SJSA1 (cell line): ENCODE measurements around the gene MAP3K14. TPM values are rescaled to one million over a fixed set of nuclear protein-coding genes. Genes with fewer than 3 reads are reported as not detected.

ENCODE experiments used
- DNase-seq, 2 experiments: peaks; one replicate each; pipeline ENCODE4 v3.0.0-alpha.2; 2015 to 2020; ENCODE audit warnings: low spot score in 2 of 2, low read depth in 1 of 2
- H3K27ac ChIP-seq: fragments of 250-450 bp; sonication (Bioruptor Pico); 2 replicates; pipeline ENCODE4 v1.5.1; 2020; ENCODE audit warnings: mild to moderate bottlenecking, moderate library complexity
- H3K27me3 ChIP-seq: fragments of 250-450 bp; sonication (Bioruptor Pico); replicated peaks from 2 replicates; pipeline ENCODE4 v1.5.1; 2020; ENCODE audit warnings: mild to moderate bottlenecking, moderate library complexity
- H3K36me3 ChIP-seq: fragments of 250-450 bp; sonication (Bioruptor Pico); 2 replicates; pipeline ENCODE4 v1.5.1; 2020; ENCODE audit warnings: mild to moderate bottlenecking
- H3K4me1 ChIP-seq: fragments of 250-450 bp; sonication (Bioruptor Pico); replicated peaks from 2 replicates; pipeline ENCODE4 v1.6.1; 2021; ENCODE audit warnings: mild to moderate bottlenecking
- H3K4me3 ChIP-seq: fragments of 250-450 bp; sonication (Bioruptor Pico); 2 replicates; pipeline ENCODE4 v1.5.1; 2020; ENCODE audit warnings: mild to moderate bottlenecking
- H3K9me3 ChIP-seq: fragments of 250-450 bp; sonication (Bioruptor Pico); replicated peaks from 2 replicates; pipeline ENCODE4 v1.5.1; 2020; ENCODE audit warnings: mild to moderate bottlenecking
- total RNA-seq: library from RNA; depleted of rRNA; stranded (reverse); fragments of >200 nt; shearing (Covaris generic); gene quantifications from 2 replicates; pipeline ENCODE4 v1.2.3, GENCODE V29; 2014

MAP3K14 gene
- total RNA-seq, 1 experiment from 2014 or later, result 5.5 TPM

- no peak overlapping the region for H3K4me3 ChIP-seq
- H3K27ac ChIP-seq, result no peak overlapping the region
- H3K36me3 ChIP-seq, result peaks cover 80% of the 10 kb centered on the region
- H3K9me3 ChIP-seq, result no peaks in the 10 kb centered on the region
- no peaks in the 10 kb centered on the region for H3K27me3 ChIP-seq
- peaks cover 3% of the 10 kb centered on the region; the same call in 1 of the 2 replicates for H3K4me1 ChIP-seq
- DNase-seq, result no peak
Observed at GRCh38 chr17:45282683-45283644, 33.9 kb downstream of the MAP3K14 start.

DNA sequence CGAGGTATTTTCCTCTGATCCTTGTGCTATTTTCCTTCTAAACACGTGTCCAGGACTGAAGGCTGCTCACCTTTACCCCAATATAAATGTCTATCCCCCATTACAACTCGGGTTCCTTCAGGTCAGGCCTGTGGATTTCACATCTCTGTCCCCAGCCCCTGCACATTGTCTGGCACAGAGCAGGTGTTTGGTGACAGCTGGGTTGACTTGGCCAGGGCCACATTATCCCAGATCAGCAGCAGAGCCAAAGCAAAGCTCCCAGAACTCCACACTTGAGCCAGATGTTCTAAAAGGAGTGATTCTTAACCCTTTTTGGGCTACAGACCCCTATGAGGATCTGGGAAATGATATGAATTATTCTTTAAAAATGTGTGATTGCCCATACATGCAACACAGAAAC lies 36.9 kb downstream of the MAP3K14 start:
- Histone ChIP-seq H3K9me3 (no peaks in the 10 kb centered on the region), H3K36me3 (peaks cover 67% of the 10 kb centered on the region), H3K4me1 (peaks cover 10% of the 10 kb centered on the region), H3K27ac (no peak overlapping the region), H3K4me3 (no peak overlapping the region), H3K27me3 (no peaks in the 10 kb centered on the region)
- no peak for DNase-seq

- Histone ChIP-seq H3K27me3 (no peaks in the 10 kb centered on the region), H3K4me3 (no peak overlapping the region), H3K36me3 (peaks cover 66% of the 10 kb centered on the region), H3K27ac (no peak overlapping the region), H3K9me3 (no peaks in the 10 kb centered on the region), H3K4me1 (peaks cover 7% of the 10 kb centered on the region)
- DNase-seq, result no peak
Observed at GRCh38 chr17:45277992-45278391, 38.8 kb downstream of the MAP3K14 start.

DNA sequence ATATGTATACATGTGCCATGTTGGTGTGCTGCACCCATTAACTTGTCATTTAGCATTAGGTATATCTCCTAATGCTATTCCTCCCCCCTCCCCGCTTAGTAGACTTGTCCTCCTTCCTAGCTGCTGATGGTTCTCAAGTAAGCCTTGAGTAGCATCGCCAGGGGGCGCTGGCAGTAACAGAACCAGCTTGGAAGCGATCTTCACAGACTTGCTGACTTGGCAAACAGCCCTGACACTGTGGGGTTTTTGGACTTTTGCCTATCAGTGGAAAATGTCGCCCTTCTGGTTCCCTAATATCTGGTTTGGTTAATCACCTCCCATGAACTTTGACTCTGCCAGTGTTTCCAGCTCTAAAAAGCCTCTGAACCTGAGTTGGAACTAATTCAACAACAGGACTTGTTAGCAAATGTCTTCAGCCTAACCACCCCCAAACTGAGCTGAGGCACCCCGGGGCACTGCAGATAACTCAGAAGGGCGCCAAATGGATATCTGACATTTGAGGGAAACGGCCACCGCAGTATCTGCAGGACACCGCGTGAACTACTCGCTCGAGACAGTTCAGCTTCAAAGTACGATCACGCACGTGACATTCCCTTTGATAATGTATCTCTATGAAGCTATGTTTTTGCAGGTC lies 39.5 kb downstream of the MAP3K14 start:
- no peaks in the 10 kb centered on the region for H3K27me3 ChIP-seq
- H3K27ac ChIP-seq, result no peak overlapping the region
- no peak overlapping the region for H3K4me3 ChIP-seq
- DNase-seq, result peak; percentile 84 to 94
- H3K4me1 ChIP-seq, result peaks cover 7% of the 10 kb centered on the region
- peaks cover 66% of the 10 kb centered on the region for H3K36me3 ChIP-seq
- H3K9me3 ChIP-seq, result no peaks in the 10 kb centered on the region

GRCh38 chr17:45276031-45276430 lies 40.8 kb downstream of the MAP3K14 start:
- Histone ChIP-seq H3K4me3 (no peak overlapping the region), H3K27ac (no peak overlapping the region), H3K9me3 (no peaks in the 10 kb centered on the region), H3K4me1 (peaks cover 7% of the 10 kb centered on the region), H3K27me3 (no peaks in the 10 kb centered on the region), H3K36me3 (peaks cover 74% of the 10 kb centered on the region)
- no peak for DNase-seq

GRCh38 chr17:45274033-45274432 lies 42.8 kb downstream of the MAP3K14 start:
- H3K4me3 ChIP-seq, result no peak overlapping the region
- H3K36me3 ChIP-seq, result peaks cover 81% of the 10 kb centered on the region
- H3K27ac ChIP-seq, result no peak overlapping the region
- peaks cover 7% of the 10 kb centered on the region for H3K4me1 ChIP-seq
- no peaks in the 10 kb centered on the region for H3K27me3 ChIP-seq
- DNase-seq, result no peak
- H3K9me3 ChIP-seq, result no peaks in the 10 kb centered on the region

GRCh38 chr17:45273551-45273957 lies 43.3 kb downstream of the MAP3K14 start:
- DNase-seq, result no peak
- no peaks in the 10 kb centered on the region for H3K27me3 ChIP-seq
- no peak overlapping the region for H3K27ac ChIP-seq
- no peaks in the 10 kb centered on the region for H3K9me3 ChIP-seq
- peaks cover 7% of the 10 kb centered on the region for H3K4me1 ChIP-seq
- no peak overlapping the region for H3K4me3 ChIP-seq
- peaks cover 82% of the 10 kb centered on the region for H3K36me3 ChIP-seq

DNA sequence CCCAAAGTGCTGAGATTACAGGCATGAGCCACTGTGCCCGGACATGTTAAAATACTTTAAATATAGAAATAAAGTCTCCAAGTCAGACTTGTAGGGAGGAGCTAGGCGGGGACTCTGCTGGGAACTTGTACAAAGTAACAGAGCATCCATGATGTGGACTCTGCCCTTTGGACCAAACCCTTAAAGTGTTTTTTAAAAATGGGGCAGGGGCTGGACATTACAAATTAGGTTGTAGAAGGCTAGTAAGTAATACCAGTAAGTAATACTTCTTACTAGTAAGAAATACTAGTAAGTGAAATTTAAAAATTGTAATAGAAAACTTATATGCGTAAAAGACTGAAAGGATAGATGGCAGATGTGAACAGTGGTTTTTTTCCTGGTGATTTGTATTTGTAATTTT lies 45.2 kb downstream of the MAP3K14 start:
- Histone ChIP-seq H3K9me3 (no peaks in the 10 kb centered on the region), H3K4me3 (no peak overlapping the region), H3K4me1 (peaks cover under 1% of the 10 kb centered on the region; the same call in 1 of the 2 replicates), H3K36me3 (peaks cover 90% of the 10 kb centered on the region), H3K27me3 (no peaks in the 10 kb centered on the region), H3K27ac (no peak overlapping the region)
- DNase-seq, result no peak

DNA sequence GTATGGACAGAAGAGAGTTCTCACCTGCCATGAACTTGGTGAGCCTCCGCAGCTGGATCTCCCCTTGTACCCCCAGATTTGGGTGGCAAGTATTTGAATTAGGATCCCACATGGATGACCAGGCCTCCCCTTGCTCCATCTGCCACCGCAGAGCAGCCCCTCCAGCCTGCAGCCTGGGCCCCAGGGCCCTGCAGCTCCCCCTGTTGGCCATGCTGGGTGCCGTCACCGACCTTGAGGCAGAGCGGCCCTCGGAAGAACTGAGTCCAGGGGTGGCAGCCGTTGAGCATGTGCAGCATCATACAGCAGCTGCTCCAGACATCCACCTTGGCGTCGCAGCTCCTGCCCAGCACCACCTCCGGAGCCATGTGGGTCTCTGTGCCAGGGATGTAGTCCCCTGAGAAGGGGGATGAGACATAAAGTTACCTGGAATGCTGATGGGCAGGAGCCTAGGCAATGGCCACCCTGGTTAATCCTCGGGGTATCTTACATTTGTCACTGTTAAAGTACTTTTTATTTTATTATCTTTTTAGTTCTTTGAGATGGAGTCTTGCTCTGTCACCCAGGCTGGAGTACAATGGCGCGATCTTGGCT lies 45.9 kb downstream of the MAP3K14 start:
- Histone ChIP-seq H3K27ac (no peak overlapping the region), H3K4me1 (peaks cover 6% of the 10 kb centered on the region), H3K4me3 (no peak overlapping the region), H3K36me3 (peaks cover 90% of the 10 kb centered on the region), H3K9me3 (no peaks in the 10 kb centered on the region), H3K27me3 (no peaks in the 10 kb centered on the region)
- DNase-seq, result no peak

DNA sequence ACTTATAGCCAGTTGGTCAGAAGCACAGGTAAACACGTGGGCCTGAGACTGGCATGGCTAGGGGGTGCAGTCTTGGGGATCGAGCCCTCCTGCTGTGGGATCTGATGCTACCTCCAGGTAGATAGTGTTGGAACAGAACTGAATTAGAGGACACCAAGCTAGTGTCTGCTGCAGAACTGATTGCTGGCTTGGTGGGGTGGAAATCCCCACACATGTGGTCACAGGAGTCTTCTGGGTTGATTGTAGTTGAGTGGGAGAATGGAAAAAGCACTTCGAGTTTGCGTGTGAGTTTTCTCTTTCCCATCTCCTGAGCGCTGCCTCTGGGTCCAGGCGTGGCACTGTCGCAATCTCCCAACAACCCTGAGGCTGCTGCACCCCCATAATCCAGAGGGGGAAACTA lies 46.9 kb downstream of the MAP3K14 start:
- Histone ChIP-seq H3K9me3 (no peaks in the 10 kb centered on the region), H3K4me1 (peaks cover 6% of the 10 kb centered on the region), H3K4me3 (no peak overlapping the region), H3K27ac (no peak overlapping the region), H3K36me3 (peaks cover 98% of the 10 kb centered on the region), H3K27me3 (no peaks in the 10 kb centered on the region)
- DNase-seq, result no peak

GRCh38 chr17:45267436-45268055 lies 49.3 kb downstream of the MAP3K14 start:
- H3K4me1 ChIP-seq, result peaks cover 6% of the 10 kb centered on the region
- H3K9me3 ChIP-seq, result no peaks in the 10 kb centered on the region
- DNase-seq, result no peak
- H3K4me3 ChIP-seq, result no peak overlapping the region
- H3K27me3 ChIP-seq, result no peaks in the 10 kb centered on the region
- H3K36me3 ChIP-seq, result peaks cover 96% of the 10 kb centered on the region
- no peak overlapping the region for H3K27ac ChIP-seq

DNA sequence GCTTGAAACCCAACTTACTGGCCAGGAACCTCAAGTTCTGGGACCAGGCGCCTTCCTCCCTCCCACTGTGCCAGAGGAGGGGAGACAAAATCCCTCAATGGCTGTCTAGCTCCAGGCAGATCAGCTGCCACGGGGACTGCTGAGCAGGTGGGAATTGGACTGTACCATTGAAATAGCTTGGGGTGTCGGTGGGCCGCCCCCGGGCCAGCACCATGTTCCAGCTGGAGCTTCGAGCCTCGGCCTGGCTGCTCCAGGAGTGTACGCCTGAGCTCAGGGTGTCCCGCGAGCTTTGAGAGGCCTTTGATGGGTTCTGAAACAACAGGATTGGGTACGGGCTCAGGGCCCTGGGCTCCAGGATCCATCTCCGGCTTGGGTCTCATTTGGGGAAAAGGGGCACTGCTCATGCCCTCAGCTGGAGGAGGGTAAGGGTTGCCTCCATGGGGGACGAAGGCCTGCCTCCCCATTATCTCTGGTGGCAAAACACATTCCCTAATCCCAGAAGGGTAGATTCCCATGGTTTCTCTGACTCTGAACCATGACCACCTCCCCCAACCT lies 50.4 kb downstream of the MAP3K14 start:
- H3K27me3 ChIP-seq, result no peaks in the 10 kb centered on the region
- H3K9me3 ChIP-seq, result no peaks in the 10 kb centered on the region
- H3K27ac ChIP-seq, result no peak overlapping the region
- no peak for DNase-seq
- peaks cover 91% of the 10 kb centered on the region for H3K36me3 ChIP-seq
- no peak overlapping the region for H3K4me3 ChIP-seq
- peaks cover 13% of the 10 kb centered on the region for H3K4me1 ChIP-seq

- DNase-seq, result peak in 1 of 2 experiments; percentile 37
- Histone ChIP-seq H3K9me3 (no peaks in the 10 kb centered on the region), H3K27me3 (no peaks in the 10 kb centered on the region), H3K4me1 (peaks cover 13% of the 10 kb centered on the region), H3K36me3 (peaks cover 84% of the 10 kb centered on the region), H3K27ac (no peak overlapping the region), H3K4me3 (no peak overlapping the region)
Observed at GRCh38 chr17:45265821-45266220, 51.0 kb downstream of the MAP3K14 start.
